A673 (cell line): Measurements from ENCODE around the gene SLC9C2.

Experiments used
- CTCF ChIP-seq: fragments of 300-800, 200-600 bp; sonication (generic); conservative IDR thresholded peaks from 2 replicates; pipeline ENCODE4 v1.5.1; 2017; ENCODE audit warnings: low read depth, mild to moderate bottlenecking, antibody characterized with exemption, low read length, moderate library complexity, mixed read lengths
- EZH2 ChIP-seq: fragments of 200-600 bp; sonication (generic); IDR thresholded peaks from 2 replicates; pipeline ENCODE4 v1.6.1; 2017; ENCODE audit warnings: borderline replicate concordance, low read depth, mild to moderate bottlenecking, mixed read lengths, antibody characterized with exemption, low read length; ENCODE audit not compliant: poor library complexity, severe bottlenecking

- TF ChIP-seq EZH2 (no peak), CTCF (no peak)
Measured at GRCh38 chr1:173580658-173581057, 22.2 kb downstream of the SLC9C2 start.
